Measurements from ENCODE around the gene AGO1. TPM values are rescaled to one million over a fixed set of nuclear protein-coding genes. Genes with fewer than 3 reads are reported as not detected.

Gene AGO1
- total RNA-seq, 1 experiment from 2014 or later, result 81.8 TPM

DNA sequence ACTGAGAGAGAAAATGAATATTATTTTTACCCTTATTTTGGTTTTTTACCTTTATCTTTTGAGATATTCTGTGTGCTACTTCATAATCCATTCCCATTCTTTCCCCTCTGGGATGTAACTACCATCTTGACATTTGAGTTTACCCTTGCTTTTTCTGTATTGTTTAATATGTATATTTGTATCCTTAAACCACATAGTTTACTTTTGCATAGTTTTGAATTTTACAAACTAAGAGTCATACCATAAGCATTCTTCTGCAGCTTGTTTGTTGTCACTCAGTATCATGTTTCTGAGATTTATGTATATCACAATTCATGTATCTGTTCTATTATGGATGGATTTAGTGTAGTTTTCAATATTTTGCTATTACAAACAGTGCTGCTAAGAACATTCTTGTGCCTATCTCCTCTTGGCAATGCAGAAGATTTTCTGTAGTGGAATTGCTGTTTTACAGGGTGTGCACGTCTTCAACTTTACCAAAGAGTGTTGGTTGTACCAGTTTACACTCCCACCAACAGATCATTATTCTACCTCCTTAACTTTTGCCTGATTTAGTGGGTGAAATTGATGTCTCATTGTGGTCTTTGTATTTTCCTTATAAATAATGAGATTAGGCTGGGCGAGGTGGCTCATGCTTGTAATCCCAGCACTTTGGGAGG is 12.2 kb upstream of the AGO1 start:
- Mint-ChIP-seq H3K4me1 (peaks cover 3% of the 10 kb centered on the region; the same call in 1 of the 2 replicates), H3K27me3 (ENCODE audit: low read depth) (no peaks in the 10 kb centered on the region), H3K9me3 (no peaks in the 10 kb centered on the region), H3K36me3 (no peaks in the 10 kb centered on the region), H3K27ac (no peak overlapping the region), H3K4me3 (no peak overlapping the region)
- TF ChIP-seq, protein P1, sequence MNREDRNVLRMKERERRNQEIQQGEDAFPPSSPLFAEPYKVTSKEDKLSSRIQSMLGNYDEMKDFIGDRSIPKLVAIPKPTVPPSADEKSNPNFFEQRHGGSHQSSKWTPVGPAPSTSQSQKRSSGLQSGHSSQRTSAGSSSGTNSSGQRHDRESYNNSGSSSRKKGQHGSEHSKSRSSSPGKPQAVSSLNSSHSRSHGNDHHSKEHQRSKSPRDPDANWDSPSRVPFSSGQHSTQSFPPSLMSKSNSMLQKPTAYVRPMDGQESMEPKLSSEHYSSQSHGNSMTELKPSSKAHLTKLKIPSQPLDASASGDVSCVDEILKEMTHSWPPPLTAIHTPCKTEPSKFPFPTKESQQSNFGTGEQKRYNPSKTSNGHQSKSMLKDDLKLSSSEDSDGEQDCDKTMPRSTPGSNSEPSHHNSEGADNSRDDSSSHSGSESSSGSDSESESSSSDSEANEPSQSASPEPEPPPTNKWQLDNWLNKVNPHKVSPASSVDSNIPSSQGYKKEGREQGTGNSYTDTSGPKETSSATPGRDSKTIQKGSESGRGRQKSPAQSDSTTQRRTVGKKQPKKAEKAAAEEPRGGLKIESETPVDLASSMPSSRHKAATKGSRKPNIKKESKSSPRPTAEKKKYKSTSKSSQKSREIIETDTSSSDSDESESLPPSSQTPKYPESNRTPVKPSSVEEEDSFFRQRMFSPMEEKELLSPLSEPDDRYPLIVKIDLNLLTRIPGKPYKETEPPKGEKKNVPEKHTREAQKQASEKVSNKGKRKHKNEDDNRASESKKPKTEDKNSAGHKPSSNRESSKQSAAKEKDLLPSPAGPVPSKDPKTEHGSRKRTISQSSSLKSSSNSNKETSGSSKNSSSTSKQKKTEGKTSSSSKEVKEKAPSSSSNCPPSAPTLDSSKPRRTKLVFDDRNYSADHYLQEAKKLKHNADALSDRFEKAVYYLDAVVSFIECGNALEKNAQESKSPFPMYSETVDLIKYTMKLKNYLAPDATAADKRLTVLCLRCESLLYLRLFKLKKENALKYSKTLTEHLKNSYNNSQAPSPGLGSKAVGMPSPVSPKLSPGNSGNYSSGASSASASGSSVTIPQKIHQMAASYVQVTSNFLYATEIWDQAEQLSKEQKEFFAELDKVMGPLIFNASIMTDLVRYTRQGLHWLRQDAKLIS (CRISPR knock-in tag; IDR thresholded peaks at IDR 0.05; ENCODE audit: borderline replicate concordance), result no peak
- TF ChIP-seq GABPB1 (CRISPR knock-in tag; IDR thresholded peaks at IDR 0.05) (no peak), ZNF263 (CRISPR knock-in tag; IDR thresholded peaks at IDR 0.05; ENCODE audit: low read depth) (no peak), JAZF1 (CRISPR knock-in tag; IDR thresholded peaks at IDR 0.05) (no peak), ZNF671 (CRISPR knock-in tag; IDR thresholded peaks at IDR 0.05) (no peak), ZNF281 (CRISPR knock-in tag; IDR thresholded peaks at IDR 0.05) (no peak), E2F1 (CRISPR knock-in tag; IDR thresholded peaks at IDR 0.05) (no peak), ZNF396 (CRISPR knock-in tag; IDR thresholded peaks at IDR 0.05; ENCODE audit: borderline replicate concordance) (no peak)
- TF ChIP-seq, protein P2, sequence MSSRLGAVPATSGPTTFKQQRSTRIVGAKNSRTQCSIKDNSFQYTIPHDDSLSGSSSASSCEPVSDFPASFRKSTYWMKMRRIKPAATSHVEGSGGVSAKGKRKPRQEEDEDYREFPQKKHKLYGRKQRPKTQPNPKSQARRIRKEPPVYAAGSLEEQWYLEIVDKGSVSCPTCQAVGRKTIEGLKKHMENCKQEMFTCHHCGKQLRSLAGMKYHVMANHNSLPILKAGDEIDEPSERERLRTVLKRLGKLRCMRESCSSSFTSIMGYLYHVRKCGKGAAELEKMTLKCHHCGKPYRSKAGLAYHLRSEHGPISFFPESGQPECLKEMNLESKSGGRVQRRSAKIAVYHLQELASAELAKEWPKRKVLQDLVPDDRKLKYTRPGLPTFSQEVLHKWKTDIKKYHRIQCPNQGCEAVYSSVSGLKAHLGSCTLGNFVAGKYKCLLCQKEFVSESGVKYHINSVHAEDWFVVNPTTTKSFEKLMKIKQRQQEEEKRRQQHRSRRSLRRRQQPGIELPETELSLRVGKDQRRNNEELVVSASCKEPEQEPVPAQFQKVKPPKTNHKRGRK (CRISPR knock-in tag; IDR thresholded peaks at IDR 0.05; ENCODE audit: borderline replicate concordance), result no peak
- TF ChIP-seq, protein P3, sequence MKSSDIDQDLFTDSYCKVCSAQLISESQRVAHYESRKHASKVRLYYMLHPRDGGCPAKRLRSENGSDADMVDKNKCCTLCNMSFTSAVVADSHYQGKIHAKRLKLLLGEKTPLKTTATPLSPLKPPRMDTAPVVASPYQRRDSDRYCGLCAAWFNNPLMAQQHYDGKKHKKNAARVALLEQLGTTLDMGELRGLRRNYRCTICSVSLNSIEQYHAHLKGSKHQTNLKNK (CRISPR knock-in tag; IDR thresholded peaks at IDR 0.05), result no peak
- DNase-seq (ENCODE audit: low spot score) (no peak), ATAC-seq (no peak)
- POLR2A ChIA-PET, result no interaction called here
- CTCF ChIA-PET, result interaction anchor here (0.6 to 1.8 kb wide), 2 partner anchors 12 to 14 kb away, joined by 6 to 12 read pairs; partner anchors contain the start of gene AGO1

DNA sequence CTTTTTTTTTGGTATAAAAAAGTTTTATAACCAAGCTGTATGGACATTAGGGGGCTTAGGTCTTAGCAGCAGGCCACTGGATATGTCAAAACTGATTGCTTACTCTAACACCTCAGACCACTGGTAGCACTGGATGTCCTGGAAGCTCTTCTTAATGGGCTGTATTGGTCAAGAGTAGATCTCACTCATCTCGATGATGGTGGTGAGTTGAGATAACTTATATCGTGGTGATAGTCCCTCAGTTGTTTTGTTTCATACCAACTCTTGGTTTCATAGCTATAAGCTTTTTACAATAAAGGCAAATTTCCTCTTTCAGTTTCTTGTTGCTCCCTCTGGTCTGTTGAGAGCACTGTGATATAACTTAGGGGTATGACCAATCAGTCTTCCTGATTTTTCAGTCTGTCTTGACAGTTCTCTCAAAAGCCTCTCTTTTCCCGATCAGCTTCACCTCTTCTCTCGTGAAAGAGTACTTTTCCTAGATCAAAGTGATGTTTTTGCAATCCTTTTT is 9.7 kb upstream of the AGO1 start:
- H3K27me3 Mint-ChIP-seq (ENCODE audit: low read depth), result no peaks in the 10 kb centered on the region
- H3K4me1 Mint-ChIP-seq, result peaks cover 3% of the 10 kb centered on the region; the same call in 1 of the 2 replicates
- POLR2A ChIA-PET, result no interaction called here
- no peak overlapping the region for H3K4me3 Mint-ChIP-seq
- CTCF ChIA-PET, result interaction anchor here (2.5 kb wide), 1 partner anchor 10 kb away, joined by 11 read pairs; the partner anchor contains the start of gene AGO1
- no peak for DNase-seq (ENCODE audit: low spot score)
- H3K36me3 Mint-ChIP-seq, result no peaks in the 10 kb centered on the region
- H3K27ac Mint-ChIP-seq, result no peak overlapping the region
- no peaks in the 10 kb centered on the region for H3K9me3 Mint-ChIP-seq
- ATAC-seq, result no peak
- TF ChIP-seq, protein P4, sequence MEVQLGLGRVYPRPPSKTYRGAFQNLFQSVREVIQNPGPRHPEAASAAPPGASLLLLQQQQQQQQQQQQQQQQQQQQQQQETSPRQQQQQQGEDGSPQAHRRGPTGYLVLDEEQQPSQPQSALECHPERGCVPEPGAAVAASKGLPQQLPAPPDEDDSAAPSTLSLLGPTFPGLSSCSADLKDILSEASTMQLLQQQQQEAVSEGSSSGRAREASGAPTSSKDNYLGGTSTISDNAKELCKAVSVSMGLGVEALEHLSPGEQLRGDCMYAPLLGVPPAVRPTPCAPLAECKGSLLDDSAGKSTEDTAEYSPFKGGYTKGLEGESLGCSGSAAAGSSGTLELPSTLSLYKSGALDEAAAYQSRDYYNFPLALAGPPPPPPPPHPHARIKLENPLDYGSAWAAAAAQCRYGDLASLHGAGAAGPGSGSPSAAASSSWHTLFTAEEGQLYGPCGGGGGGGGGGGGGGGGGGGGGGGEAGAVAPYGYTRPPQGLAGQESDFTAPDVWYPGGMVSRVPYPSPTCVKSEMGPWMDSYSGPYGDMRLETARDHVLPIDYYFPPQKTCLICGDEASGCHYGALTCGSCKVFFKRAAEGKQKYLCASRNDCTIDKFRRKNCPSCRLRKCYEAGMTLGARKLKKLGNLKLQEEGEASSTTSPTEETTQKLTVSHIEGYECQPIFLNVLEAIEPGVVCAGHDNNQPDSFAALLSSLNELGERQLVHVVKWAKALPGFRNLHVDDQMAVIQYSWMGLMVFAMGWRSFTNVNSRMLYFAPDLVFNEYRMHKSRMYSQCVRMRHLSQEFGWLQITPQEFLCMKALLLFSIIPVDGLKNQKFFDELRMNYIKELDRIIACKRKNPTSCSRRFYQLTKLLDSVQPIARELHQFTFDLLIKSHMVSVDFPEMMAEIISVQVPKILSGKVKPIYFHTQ (CRISPR knock-in tag; IDR thresholded peaks at IDR 0.05), result no peak
- TF ChIP-seq ZNF396 (CRISPR knock-in tag; IDR thresholded peaks at IDR 0.05; ENCODE audit: borderline replicate concordance) (no peak), HMGXB4 (CRISPR knock-in tag; IDR thresholded peaks at IDR 0.05) (no peak), ATF1 (CRISPR knock-in tag; IDR thresholded peaks at IDR 0.05) (no peak), GTF2I (CRISPR knock-in tag; conservative IDR thresholded peaks at IDR 0.05) (no peak), JUN (CRISPR knock-in tag; IDR thresholded peaks at IDR 0.05) (no peak)
